GM18517 (cell line): ENCODE data around the gene DNAH2.
A peak's percentile ranks its signal among the peaks of the same experiment; 100 is the strongest.

Experiments
- ATAC-seq: cut with Tn5 transposase; IDR thresholded peaks from one replicate; pipeline ENCODE4 v1.9.1; 2021; ENCODE audit warnings: mild to moderate bottlenecking, moderate library complexity; ENCODE audit not compliant: unreplicated experiment

The DNAH2 gene

DNA sequence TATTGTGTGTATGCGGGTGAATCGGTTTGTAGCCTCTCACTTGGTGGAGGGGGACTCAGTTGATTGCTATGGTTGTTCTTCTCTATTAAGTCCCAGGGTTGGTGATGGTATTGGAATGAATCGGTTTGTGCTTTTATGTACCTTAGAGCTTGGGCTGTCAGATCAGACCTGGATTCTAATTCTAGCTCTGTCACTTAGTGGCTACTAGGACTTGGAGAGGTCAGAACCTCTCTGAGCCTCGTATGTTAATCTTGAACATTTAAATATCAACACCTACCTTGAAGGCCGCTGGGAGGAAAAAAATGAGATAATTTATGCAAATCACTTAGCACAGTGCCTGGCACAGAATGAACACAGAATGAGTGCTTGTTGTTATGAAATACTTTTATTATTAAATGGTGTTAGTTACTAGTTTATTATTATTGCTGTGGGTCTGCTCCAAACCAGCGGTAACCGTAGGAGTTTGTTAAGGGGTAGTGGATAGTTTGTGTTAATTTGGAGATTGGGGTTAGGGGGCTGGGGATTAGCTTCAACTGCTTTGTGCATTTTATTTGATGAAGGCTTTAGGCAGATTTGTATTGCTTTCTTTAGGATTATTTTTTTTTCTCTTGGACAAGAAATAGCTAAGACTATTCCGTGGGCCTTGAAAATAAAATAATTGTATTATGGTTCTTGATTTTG lies 120.0 kb downstream of the DNAH2 start:
- no peak for ATAC-seq

DNA sequence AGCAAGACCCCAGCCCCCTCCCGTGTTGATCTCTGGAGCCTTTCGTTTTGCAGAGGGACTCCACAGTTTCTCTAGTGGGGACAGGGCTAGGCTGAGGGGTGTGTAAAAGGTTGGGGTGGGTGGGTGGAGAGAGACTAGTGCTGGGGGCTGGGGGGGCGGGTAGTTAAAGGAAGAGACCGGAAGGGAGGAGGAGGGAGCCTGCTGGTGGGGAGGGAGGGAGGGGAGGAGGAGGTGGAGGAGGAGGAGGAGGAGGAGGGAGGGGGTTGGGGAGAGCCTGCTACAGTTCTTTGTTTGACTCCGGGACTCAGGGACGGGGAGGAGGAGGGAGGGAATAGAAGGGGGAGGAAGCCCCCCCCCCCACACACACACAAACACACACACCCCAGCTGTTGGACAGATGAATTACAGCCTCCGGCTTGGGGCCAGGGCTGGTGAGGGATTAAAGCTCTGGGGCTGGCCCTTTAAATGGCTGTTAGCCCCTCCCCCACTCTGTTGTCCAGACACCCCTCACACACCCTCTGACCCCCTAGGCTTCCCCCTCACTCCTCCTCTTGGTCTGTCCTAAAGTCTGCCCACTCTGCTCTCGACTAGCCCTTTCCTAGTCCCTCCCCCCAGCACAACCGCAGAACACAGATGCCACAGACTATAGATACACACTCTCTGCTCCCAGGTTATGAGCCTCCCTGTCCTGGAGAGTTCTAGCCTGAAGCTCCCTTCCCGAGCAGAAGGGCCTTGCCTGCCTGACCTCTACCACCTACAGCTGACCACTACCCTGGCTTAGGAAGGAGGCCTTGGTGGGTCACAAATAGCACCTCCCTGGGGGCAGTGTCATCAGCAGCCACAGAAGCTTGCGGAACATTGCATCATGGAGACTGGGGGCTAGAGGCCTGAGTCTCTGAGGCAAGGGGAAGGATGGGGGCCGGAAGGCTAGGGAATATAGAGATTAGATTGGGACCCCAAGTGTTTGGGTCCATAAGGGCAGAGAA lies 120.8 kb downstream of the DNAH2 start:
- ATAC-seq: no peak

DNA sequence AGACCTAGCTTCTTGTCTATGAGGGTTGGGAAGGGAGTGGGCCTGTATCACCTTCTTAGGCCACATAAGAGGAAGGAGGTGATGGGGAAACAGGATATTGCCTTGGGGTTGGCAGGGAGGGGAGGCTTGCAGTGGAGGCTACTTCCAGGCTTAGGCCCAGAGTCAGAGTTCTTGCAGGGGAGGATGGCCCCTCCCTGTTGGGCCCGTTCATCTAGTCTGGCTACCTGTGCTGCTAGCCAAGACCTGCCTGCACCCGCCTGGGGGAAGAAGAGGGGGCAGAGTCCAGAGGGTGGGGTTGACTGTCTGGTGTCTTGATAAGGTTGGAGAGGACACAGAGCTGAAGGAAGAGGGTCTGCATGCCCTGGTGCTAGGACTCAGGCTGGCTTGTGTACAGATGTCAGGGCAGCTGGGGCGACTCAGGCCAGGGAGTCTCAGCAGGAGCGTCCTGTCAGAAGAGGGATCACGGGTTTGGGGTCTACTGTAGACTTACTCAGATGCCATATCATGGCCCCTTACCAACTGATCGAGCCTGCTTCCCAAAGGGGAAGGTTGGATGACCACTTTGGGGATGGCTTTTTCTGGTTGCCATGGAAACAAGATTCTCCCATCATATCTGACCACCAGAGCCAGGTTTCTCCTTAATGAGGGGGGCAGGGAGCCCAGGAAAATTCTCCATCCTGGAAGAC lies 121.8 kb downstream of the DNAH2 start:
- no peak for ATAC-seq

DNA sequence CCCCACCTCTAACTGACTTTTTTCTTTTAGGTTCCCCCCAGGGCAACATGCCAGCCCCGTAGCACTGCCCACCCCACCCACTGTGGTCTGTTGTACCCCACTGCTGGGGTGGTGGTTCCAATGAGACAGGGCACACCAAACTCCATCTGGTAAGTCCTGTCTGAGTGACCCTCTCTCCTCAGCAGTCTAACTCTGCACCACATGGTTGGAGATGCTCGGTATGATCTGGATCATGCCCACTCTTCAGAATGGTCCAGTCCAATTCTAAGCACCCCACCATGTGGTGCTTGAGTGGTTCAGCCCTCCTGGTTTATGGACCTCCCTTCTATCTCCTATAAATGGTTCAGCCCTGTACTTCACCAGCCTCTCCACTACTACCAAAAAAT lies 122.3 kb downstream of the DNAH2 start:
- no peak for ATAC-seq

DNA sequence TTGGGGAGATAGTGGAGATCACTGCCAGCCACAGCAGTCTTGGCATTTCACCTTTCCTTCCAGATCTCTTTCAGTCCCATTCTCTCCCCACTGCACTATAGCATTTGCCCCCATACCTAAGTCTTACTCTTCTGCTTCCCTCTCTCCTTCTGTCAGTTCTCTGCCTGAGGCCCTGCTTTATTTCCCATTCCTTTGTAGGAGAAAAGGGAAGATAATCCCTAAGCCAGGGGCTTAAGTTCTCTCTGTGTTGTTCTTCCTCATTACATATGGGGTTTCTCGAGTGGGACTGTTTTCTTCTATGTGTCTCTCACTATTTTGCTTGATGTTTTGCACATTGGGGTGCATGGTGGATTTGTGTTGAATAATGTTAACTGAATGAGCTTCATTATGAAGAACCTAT lies 122.9 kb downstream of the DNAH2 start:
- no peak for ATAC-seq

DNA sequence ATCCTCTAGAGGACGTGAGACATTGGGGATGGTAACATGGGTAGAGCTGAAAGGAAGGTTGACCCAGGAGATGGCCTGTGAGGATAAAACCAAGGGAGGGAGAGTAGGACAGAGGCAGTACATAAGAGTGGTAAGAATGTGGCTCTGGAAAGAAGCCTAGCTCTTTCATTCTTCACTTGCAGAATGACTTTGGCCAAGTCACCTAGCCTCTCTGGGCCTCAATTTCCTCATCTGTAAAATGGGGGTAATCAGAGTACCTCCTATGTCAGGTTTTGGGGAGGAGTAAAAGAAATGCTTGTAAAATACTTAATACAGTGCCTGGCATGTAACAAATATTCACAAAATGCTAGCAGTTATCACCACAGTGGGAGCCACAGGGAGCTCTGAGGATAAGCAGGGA lies 123.3 kb downstream of the DNAH2 start:
- no peak for ATAC-seq

DNA sequence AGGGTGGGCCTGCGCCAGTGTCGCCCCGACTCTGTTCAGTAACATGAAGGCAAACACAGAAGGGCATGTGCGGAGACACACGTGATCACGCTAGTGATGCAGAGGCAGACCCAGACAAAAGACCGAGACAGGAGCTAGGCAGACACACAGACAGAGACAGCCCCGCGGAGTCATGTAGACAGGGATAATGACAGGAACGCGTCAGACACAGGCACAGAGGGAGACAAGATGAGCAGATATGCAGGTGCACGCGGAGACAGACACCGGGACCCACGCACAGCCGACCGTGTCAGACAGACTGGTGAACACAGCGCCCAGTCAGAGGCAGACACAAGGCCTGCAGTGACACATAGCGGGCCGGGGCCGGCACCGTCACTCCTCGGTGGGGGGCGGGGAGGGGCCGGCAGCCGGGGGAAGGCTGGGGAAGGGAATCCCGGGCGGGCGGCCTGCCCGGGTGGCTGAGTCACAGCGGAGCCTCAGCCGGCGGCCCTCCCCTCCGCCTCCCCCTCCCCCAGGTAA lies 123.9 kb downstream of the DNAH2 start:
- no peak for ATAC-seq

DNA sequence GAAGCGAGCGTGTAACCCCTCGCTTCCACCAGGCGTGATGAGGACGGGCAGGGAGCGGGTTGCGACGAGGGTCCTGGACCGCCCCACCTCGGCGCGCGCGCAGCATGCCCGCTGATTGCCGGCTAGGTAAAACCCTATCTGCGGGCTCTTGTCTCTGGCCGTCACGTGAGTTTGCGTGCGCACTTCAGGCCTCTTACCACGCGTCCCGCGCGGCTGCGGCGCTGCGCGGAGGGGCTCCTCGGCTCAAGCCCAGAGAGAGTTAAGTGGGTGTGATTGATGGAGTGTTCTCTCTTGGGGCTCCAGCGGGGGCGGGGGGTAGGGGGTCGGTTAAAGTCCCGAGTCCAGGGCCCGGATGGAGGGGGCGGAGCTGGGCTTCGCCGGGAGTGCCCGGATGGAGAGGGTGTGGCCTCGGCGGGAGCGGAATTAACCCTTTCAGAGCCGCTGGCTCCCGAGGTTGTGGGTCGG lies 124.4 kb downstream of the DNAH2 start:
- peak; percentile 23 for ATAC-seq

DNA sequence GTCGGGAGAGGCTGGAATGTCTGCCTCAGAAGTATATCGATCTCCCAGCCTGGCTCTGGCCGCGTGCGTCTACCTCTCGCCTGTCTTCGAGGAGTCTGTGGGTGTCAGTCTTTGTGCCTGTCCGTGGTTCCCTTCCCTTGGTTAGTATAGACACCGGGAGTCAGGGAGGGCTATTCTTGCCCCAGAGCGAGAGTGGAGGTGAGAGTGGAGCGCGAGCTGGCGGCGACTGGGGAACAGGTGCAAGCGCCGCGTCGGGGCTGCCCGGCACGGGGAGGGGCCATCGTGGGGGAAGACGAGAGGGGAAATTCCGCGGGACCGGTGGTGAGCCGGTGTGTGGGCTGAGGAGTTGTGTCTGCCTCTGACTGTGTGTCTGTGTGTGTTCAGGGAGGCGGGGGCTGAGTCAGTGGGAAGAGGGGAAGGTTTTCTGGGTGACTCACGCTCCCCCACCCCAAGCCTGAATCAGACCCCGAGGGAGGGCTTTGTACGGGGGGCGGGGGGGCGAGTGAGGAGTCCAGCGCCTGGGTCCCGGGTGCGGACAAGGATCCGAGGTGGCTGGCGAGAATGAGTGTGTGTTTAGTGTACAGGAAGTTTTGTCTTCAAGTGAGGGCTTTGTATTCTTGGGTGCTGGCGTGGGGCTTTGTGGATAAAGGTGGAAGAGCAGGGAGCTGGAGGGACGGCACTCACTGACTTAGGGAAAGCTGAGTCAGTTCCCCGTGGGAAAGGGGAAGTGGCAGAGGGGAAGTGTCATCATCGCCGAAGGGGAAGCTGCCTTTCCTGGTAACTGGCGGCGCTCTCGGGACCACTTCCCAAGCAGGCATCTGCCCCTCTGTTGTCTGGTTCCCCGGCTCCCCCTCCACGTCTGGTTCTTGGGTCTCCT lies 125.1 kb downstream of the DNAH2 start:
- ATAC-seq: peak; percentile 27

DNA sequence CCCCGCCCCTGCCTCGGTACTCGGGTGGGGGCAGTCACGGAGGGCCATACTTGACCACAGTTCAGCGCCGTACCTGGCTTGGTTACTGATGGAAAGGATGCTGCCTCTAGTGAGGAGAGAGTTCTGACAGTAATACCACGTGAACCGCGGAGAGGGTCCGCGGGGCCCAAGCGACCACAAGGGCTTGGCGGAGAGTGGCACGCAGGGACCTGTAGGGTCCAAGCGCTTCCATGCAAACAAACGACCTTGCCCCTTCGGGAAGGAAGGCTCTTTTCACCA lies 125.7 kb downstream of the DNAH2 start:
- peak; percentile 4 for ATAC-seq

DNA sequence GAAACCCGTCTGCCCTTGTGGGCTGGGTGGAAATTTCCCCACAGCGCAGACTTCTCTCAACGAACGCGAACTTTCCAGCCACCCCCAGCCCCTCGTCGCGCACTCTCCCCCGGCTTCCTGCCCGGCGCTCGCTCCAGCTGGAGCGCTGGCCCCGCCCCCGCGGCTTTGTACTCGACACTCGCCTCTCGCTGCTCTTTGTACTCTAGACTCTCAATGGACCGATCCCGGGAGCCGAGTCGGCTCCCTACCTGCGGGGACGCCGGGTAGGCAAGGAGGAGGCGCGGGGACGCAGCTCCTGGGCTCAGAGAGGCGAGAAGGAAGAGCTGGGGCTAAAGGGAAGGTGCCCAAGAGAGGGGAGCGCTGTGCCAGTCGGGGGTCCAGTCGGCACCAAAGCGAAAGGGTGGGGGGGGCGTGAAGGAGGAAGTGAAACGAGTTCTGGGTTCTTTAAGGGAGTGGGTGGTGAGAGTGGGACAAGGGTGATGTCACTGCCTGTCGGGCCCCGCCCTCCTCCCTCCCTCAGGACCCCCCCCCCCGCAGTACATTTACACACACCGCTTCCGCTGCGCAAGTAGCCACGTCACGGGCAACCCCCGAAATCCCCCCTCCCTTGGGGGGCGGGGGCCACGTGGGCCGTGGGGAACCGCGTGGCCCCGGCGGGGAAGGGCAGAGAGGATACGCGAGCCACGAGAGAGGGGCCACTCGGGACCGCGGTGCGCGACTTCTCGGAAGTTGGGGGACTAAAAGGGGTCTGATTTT lies 126.2 kb downstream of the DNAH2 start:
- ATAC-seq: peak; percentile 22

DNA sequence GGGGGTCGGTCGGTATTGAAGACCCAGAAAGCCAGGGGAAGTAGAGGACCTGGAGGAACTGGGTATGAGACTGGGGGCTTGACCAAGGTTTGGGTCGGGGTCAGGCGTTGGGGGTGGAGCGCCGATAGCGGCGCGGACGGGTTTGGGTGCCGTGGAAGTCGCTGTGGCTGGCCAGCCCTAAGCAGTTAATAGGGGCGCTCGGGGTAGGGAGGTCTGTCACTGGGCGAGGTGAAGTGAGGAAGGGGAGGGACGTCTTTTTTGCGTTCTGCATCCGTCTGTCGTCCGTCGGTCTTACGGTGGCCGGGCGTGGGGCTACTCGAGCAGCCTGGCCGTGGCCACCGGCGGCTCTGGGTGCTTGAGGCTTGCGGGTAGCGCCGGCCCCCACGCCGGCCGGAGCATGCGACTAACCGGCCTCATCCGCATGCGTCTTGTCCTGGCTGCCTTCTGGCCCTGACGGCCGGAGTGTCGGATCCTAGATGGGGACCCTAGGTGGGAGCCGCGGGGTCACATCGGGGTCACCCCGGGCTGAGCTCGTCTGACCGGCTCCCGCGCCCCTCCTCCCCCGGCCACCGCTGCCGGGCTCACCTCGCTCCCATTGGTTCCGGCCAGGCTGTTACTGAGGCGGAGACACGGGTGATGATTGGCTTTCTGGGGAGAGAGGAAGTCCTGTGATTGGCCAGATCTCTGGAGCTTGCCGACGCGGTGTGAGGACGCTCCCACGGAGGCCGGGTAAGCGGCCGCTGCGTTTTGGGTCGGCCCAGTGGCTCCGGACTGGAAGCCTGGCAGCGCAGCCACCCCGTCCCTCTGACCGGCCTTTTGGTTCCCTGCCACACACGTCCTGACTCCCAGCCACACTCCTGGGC lies 127.0 kb downstream of the DNAH2 start:
- ATAC-seq: peak; percentile 48

DNA sequence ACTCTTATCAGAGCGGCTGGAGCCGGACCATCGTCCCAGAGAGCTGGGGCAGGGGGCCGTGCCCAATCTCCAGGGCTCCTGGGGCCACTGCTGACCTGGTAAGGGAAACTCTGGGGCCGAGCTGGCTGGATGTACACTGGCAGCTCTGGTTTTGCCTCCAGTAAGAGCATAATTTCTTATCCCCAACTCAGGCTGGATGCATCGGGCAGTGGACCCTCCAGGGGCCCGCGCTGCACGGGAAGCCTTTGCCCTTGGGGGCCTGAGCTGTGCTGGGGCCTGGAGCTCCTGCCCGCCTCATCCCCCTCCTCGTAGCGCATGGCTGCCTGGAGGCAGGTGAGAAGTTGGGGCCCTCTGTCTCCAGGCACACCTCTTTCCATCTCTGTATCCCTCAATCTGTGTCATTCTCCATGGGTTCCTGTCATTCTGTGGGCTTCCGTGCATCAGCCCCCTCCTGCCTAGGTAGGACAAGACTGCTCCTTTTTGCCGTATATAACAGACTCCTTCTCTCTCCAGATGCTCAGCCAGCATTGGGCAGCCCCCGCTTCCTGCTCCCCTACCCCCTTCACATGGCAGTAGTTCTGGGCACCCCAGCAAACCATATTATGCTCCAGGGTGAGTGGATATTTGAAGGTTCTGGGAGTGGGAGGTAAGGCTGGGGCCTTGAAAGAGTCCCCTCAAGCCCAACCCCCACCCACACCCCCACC lies 128.0 kb downstream of the DNAH2 start:
- ATAC-seq: no peak

DNA sequence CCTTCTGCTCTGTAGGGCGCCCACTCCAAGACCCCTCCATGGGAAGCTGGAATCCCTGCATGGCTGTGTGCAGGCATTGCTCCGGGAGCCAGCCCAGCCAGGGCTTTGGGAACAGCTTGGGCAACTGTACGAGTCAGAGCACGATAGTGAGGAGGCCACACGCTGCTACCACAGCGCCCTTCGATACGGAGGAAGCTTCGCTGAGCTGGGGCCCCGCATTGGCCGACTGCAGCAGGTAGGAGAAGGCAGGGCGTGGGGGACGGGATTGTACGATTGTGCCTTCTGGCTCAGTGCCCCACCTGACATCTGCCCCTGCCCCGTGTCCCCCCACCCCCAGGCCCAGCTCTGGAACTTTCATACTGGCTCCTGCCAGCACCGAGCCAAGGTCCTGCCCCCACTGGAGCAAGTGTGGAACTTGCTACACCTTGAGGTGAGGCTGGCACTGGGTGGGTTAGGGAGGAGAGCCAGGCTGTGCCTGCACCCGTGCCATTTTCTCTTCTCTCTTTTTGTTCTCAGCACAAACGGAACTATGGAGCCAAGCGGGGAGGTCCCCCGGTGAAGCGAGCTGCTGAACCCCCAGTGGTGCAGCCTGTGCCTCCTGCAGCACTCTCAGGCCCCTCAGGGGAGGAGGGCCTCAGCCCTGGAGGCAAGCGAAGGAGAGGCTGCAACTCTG lies 128.7 kb downstream of the DNAH2 start:
- no peak for ATAC-seq

DNA sequence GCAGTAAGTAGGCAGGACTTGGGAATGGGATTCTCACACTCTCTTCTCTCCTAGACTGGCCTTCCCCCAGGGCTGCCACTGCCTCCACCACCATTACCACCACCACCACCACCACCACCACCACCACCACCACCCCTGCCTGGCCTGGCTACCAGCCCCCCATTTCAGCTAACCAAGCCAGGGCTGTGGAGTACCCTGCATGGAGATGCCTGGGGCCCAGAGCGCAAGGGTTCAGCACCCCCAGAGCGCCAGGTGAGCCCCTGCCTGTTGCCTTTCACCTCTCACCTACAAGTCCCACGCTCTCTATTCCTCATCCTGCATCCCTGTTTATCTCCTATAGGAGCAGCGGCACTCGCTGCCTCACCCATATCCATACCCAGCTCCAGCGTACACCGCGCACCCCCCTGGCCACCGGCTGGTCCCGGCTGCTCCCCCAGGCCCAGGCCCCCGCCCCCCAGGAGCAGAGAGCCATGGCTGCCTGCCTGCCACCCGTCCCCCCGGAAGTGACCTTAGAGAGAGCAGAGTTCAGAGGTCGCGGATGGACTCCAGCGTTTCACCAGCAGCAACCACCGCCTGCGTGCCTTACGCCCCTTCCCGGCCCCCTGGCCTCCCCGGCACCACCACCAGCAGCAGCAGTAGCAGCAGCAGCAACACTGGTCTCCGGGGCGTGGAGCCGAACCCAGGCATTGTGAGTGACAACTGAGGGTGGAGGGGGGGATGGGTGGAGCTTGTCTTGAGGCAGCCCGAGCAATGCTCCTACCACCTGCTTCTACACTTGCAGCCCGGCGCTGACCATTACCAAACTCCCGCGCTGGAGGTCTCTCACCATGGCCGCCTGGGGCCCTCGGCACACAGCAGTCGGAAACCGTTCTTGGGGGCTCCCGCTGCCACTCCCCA lies 129.5 kb downstream of the DNAH2 start:
- ATAC-seq: no peak

DNA sequence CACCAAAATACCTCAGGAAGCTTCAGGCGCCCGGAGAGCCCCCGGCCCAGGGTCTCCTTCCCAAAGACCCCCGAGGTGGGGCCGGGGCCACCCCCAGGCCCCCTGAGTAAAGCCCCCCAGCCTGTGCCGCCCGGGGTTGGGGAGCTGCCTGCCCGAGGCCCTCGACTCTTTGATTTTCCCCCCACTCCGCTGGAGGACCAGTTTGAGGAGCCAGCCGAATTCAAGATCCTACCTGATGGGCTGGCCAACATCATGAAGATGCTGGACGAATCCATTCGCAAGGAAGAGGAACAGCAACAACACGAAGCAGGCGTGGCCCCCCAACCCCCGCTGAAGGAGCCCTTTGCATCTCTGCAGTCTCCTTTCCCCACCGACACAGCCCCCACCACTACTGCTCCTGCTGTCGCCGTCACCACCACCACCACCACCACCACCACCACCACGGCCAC lies 130.6 kb downstream of the DNAH2 start:
- ATAC-seq: no peak

DNA sequence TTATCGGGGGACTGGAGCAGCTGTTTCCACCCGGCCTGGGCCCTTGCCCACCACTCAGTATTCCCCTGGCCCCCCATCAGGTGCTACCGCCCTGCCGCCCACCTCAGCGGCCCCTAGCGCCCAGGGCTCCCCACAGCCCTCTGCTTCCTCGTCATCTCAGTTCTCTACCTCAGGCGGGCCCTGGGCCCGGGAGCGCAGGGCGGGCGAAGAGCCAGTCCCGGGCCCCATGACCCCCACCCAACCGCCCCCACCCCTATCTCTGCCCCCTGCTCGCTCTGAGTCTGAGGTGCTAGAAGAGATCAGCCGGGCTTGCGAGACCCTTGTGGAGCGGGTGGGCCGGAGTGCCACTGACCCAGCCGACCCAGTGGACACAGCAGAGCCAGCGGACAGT lies 131.2 kb downstream of the DNAH2 start:
- no peak for ATAC-seq
